Measurements from ENCODE around the gene PIAS4.
"Not testable (repeated sequence)": the region's sequence is repeated elsewhere in the genome, so short reads cannot be mapped to it uniquely, and the experiment has no call there.

The PIAS4 gene, protein sequence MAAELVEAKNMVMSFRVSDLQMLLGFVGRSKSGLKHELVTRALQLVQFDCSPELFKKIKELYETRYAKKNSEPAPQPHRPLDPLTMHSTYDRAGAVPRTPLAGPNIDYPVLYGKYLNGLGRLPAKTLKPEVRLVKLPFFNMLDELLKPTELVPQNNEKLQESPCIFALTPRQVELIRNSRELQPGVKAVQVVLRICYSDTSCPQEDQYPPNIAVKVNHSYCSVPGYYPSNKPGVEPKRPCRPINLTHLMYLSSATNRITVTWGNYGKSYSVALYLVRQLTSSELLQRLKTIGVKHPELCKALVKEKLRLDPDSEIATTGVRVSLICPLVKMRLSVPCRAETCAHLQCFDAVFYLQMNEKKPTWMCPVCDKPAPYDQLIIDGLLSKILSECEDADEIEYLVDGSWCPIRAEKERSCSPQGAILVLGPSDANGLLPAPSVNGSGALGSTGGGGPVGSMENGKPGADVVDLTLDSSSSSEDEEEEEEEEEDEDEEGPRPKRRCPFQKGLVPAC

DNA sequence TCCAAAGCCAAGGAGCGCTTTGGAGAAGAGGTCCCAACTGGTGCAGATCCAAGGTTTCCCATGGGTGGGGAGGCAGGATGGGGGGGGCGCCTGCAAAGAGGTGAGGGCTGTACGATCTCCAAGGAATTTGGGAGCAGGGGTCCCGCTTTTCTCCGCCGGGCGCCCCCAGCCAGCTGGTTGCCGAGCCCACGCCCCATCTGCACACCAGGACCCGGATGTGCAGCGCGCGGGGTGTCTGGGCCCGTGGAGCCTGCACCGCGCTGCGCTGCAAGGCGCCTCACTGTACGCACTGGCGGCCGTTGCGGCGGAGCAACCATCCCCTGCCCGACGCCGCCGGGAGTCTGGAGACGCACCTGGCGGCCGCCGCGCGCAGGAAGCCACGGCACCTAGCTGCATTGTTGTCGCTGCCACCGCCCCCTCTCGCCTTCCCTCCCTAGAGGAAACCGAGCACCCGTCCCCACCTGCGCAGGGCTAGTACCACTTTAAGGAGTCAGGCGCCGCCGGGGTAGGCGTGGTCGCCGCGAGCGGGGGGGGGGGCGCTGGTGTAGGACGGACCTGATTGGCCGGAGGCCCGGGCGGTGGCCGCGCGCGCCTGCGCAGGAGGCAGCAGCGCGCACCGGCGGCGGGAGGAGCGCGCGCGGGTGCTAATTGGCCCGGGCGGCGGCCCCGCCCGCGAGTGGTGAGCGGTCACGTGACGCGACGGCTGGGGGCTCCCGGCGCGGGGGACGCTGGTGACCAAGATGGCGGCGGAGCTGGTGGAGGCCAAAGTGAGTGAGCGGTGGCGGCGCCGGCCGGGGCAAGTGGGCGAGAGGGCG is at the start of gene PIAS4:
TSS of gene PIAS4 (plus strand) at position 716 of the 815 bp plus-strand sequence. CDS start at position 741, 25 bp downstream.
- DNase-seq = peak; percentile 96

DNA sequence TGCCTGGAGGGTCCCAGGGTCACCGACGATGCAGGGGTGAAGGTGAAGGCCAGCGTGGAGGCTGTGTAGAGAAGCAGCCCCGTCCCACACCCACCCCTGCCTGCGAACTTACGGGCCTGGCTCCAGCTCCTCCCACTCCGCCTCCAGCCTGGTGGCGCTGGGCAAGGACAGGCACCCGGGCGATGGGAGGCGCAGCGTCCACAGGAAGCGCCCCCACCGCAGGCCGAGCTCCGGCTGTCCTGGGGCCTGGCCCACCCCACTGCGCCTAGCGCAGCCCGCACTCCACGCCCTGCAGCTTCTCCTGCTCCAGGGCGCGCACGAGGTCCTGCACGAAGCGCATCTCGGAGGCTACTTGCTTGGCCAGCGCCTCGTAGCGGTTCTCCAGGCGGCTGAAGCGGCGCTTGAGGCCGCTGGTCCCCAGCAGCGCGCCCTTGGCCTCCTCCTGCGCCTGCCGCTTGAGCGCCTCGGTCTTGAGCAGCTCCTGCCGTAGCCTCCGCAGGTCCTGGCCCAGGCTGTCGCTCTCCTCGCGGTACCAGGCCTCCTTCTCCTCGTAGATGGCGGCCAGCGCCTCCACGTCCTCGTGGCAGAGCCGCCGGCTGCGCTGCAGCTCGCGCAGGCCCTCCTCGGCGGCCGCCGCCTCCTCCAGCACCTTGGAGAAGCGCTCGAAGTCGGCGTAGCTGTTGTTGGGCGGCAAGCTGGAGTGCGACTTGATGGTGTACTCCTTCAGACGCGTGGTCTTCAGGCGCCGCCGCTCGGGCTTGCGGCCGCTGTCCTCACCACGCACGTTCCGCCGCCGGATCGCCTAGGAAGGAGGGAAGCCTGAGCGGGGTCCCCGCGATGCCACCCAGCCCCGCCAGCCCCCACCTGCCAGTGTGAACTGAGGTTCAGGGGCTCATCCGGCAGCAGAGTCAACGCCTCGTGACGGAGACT is 48.4 kb upstream of the PIAS4 start:
- DNase-seq = no peak

DNA sequence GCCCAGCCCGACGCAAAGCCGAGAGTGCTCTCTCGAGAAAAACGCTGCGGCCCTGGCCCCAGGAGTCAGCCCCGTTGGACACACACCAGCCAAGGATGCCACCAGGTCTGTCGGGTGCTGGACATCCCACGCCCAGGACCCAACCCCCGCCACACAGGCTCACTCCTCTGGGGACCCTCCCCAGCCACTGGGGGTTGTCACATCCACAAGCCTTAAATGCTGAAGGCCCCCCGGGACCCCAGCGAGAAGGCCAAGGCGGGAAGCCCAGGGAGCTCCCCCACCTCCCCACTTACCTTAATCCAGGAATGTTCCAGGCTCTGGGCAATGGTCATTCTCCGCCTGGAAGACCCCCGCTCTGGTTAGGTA is 47.8 kb upstream of the PIAS4 start:
- DNase-seq = no peak

DNA sequence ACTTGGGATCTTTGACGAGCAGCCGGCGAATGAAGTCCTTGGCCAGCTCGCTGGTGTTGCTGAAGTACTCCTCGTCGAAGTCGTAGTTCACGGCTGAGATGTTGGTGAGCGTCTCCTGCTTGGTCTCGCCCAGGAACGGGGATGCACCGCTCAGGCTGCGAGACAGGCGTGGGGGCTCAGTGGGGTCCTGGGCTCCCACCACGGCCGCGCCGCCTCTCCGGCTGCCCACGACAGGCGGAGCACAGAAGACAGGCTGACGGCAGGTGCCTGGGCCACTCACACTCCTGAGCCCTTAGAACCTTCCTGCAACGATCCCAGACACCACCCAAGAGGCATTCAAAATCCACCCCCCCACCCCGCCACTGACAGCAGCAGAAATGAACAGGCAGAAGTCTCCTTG is 46.5 kb upstream of the PIAS4 start:
- DNase-seq = no peak

DNA sequence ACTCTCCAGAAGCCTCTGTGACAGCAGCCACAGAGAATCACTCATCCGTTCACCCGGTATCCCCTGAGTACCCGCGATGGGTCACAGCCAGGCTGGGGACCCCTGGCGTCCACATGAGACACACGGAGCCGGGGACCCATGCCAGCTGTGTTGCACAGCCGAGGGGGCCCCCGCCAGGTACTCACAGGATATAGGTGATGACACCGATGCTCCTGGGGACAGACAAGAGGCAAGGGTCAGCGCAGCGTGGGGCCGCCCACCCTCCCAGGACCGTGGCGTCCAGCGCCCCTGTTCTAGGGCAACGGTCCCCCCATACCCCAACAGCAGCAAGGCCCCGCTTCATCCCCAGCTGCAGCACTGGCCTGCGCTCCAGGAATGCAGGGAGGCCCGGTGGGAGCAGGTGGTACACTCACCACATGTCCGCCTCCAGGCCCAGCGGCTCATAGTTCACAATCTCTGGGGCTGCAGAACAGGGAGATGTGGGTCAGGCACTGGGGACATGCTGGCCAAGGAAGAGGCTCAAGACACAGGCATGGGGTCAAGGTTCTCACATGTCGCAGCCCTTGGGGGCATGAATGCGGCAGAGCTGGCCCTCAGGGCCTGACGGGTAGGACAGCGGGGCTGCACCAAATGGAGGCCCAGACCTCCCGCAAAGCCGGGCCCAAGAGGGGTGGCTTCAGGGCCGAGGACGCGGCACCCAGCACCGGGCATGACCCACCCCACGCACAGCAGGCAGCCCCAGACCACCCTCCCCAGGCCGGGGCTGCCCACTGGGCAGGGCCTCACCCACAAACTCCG is 43.9 kb upstream of the PIAS4 start:
- no peak for DNase-seq

DNA sequence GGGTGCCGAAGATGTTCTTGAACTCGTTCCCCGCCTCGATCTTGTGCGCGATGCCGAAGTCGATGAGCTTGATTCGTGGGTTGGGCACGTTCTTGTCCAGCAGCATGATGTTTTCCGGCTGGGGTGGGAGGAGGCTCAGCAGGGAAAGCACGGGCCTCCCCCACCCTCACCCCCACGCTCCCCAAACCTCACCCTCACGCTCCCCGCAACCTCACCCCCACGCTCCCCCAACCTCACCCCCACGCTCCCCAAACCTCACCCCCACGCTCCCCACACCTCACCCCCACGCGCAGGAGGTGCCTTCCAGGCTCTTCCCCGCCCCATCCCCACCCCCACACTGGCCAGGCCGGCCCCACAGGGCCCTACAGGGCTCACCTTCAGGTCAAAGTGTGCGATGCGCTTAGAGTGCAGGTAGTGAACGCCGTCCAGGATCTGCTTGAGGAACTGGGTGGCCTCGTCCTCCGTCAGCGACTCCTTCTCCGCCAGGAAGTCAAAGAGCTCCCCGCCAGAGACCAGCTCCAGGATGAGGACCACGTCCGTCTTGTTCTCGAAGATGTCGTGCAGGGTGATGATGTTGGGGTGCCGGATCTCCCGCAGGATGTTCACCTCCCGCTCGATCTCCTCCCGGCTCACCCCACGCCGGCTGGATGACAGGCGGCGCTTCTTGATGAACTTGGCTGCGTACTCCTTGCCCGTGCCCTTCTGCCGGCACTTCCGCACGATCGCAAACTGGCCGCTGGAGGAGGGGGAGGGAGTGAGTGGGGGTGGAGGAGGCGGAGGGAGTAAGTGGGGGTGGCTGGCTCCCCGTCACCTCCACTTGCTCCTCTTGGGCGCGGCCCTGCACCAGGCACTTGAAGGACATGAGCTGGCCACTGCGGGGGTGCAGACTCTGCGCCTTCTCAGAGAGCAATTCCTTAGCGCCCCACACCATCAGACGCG is 43.0 kb upstream of the PIAS4 start:
- no peak for DNase-seq

DNA sequence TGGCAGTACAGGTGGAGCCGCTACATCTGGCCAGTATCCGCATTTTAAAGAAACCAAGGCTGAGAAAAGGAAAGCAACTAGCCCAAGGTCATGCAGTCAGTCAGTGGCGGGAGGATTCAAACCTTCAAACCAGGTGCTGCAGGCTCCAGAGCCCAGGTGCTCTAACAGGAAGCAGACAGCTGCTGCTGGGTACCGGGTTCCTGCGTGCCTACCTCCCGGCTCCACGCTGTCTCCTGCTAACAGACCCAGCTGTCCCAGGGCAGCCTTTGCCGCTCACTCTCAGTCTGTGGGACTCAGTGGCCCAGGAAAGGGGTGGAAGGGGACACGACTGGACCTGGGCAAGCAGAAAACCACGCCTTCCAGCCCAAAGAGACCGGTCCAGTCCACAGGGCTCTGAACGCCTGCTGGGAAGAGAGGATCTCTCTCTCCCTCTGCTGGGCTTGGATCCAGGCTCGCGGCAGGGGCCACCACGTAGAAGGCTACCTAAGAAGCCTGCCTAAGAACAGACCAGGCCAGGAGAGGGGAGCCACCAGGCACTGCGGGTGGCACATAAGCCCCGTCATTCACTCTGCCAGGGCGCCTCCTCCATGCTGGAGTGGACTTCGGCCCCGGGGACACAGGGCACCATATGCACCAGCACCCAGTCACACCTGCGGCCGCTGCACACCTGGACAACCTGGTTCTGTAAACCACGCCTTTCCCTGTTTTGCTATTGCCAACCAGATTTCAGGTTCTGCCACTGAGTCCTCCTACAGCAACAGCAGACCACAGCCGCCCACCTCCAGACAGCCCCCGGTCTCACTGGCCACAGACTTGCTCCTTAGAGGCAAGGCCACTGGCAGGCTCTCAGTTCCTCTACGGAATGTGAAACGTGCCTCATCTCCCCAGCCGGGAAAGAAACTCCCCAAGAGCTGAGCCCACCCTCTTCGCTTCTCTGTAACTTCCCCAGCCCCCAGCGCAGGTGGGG is 41.2 kb upstream of the PIAS4 start:
- DNase-seq = no peak

DNA sequence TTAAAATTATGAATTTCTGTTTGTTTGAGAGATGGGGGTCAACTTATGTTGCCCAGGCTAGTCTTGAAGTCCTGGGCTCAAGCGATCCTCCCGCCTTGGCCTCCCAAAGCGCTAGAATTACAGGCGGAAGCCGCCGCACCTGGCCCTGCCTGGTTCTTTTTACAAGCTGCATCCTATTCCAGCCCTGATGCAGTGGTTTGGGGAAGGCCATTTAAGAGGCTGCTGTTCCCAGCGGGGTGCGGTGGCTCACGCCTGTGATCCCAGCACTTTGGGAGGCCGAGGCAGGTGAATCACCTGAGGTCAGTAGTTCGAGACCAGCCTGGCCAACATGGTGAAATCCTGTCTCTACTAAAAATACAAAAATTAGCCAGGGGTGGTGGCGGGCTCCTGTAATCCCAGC is 39.6 kb upstream of the PIAS4 start:
- not testable (repeated sequence) for DNase-seq

DNA sequence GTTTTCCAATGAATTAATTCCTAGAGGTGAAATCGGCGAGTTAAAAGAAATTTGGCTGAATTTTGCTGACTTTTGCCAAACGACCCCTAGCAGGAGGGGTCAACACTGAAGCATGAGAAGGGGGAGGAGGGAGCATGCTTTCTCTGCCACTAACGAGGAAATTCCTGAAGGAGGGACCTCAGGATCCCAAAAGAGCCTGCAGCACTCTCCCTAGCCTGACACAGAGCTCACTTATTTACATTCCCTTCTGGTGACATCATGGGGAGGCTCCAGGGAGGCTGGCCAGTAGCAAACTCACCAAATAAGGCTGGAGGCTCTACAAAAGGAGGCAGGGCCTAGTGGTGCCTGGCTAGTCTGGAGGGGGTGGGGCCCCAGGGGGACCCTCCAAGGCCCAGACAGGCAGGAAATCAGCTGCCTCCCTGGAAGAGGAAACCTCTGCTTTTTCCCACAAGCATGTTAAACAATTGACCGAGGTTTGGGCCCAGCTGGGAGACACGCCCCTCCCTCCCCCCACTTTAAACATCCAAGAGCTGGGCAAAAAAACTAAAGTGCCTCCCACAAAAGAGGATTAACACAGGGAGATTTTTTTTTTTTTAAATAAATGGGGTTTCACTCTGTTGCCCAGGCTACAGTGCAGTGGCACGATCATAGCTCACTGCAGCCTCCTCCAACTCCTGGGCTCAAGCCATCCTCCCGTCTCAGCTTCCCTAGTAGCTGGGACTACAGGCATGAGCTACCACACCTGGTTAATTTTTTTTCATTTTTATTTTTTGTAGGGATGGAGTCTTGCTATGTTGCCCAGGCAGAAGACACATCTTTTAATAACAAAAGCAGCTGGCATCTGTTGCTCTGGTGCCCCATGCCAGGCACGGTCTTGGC is 38.7 kb upstream of the PIAS4 start:
- DNase-seq = no peak

DNA sequence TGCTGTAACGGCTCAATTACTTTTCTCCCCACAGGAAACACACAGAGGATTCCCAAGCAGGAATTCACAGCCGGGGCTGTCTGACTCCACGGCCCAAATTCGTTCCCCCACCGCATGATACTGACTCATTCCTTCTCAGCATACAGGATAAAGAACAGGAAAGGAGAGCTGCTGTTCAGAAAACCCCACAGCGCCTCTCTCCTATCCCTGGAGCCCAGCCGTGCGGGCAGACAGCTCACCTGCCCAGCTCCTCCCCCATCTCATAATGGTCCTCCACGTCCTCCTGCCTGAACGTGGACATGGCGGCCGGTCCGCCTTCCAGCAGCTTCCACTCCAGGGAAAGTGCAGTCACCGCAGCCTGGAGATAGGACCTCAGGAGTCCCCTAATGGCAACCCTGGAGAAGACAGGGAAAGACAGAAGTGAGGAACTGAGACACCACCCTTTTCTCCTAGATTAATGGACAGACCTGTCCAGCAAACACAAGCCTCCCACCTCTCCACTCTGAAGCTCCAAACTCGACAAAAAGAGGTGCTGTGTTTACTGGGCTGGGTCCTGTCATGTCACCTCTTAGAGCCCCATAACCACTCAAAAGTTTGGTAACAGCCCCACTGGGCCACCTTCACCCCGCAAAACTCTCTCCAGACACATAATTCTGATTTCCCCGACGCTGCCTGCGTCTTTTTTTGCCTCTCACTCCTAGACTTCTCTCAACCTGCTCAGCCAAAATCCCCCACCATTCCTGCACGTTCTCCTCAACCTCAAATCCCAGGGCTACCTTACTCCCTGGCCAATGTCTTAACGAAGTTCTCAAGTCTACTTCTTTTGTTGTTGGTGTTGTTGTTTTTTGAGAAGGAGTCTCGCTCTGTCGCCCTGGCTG is 37.9 kb upstream of the PIAS4 start:
- no peak for DNase-seq

DNA sequence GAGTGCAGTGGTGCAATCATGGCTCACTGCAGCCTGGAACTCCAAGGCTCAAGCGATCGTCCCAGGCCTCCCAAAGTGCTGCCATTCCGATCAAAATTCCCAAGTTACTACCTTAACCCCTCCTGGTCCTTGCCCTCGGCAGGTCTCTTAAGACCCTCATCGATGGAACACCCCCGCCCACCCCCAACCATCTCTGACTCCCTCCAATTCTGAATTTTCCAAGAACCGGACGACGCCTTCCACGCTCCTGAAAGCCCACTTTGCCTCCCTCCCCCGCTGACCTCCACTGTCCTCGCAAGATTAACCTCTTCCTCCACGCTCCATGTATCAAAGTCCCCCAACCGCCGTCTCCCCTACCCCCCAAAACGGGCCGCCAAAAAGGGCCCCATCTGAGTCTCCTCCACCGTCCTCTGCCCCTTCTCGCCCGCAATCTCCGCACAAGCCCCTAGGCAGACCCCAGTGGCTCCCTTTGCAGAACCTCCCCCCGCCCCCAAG is 37.2 kb upstream of the PIAS4 start:
- peak; percentile 60 for DNase-seq

DNA sequence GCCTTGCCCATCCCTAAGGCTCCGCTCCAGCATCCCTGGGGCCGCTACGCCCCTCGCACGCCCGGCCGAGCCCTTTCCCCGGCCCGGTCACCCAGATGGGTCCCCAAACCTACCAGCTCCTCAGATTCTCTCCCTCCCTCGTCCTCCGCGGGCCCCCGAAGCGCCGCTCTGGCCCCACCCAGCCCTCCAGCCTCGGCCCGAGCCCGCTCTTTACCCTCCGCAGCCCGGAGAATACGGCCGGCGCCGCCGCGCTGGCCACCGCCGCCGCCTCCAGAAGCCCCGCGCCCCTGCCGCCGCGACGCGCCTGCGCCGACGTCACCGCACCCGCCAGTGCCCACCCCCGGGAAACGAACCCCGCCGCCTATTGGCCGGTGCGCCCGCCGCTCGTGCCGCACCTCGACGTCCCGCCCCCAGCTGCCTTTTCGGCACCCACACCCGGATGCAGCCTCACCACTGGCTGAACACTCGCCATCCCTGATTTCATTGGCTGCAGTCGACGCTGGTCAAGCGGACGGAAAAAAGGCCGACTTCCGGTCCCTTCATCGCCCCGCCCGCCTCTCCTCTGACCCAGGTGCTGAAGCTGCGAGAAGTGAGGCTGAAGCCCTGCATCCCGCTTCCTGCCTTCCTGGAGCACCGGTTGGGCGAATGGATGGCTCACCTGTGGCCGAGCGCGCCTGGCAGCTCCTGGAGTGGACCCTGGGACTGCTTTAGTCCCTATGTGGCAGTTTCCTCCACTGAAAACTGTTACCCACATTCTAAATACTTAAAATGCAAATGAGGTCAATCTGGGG is 36.5 kb upstream of the PIAS4 start, which contains the start of gene DAPK3:
TSS of gene DAPK3 (minus strand) at position 292 of the 791 bp plus-strand sequence. CDS start 1,364 bp downstream, outside the sequence.
- peak; percentile 98 for DNase-seq

DNA sequence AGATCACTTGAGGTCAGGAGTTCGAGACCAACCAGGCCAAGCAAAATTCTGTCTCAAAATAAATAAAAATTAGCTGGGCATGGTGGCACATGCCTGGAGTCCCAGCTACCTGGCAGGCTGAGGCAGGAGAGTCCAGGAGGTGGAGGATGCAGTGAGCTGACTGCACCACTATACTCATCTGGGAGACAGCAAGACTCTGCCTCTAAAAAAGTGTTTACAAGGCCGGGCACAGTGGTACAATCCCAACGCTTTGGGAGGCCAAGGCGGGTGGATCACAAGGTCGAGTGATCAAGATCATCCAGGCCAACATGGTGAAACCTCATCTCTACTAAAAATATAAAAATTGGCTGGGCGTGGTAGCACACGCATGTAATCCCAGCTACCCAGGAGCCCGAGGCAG is 32.4 kb upstream of the PIAS4 start:
- DNase-seq = peak; percentile 66

DNA sequence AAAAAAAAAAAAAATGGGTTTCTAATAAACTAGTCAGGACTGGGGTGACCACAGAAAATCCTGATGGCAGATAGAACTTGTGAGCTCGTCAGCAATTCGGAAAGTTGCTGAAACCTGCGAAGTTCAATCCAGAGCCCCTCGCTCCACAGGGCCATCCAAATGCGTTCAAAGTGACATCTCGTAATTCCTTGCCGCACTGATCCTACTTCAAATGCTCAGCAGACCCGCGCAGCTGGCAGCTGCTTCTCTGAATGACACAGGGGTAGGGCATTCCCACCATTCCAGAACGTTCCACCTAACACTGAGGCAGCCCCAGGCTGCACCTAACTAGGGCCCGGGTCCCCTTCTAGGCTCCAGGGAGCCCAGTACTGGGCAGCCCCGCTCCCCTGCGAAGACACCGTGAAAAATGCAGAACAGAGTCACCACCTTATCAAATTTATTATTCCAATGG is 31.9 kb upstream of the PIAS4 start:
- DNase-seq = peak; percentile 66

DNA sequence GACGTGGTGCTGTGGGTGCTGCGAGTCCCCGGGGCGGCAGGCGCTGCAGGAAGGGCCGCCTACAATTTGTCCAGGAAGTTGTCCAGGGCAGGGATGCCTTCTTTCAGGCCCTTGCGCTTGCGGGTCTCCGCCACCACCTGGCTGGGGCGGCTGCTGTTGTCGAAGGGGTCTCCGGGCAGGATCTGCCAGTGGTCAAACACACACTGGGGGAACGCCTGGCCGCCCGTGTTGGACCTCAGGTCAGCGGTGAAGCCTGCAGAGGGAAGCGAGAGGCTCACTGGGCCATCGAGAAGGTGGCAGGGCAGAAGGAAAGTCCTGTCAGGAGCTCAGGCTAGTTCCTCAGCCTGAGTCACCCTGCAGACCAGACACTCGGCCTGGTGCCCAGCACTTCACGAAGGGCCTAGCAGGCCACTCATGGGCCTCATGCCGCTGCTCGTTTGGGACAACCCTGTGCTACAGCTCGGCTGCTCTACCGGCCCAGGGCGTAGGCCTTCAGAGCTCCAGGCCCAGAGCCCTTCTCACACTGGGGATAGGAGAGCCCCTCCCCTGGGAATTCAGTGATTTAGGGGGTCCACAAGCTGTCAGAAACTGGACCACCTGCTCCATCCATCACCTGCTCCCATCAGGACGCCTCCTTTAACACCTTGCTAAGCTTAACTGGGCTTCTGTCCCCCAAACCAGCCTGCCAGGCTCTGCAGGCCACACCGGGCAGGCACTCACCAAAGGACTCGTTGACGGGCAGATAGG is 30.9 kb upstream of the PIAS4 start:
- DNase-seq = peak; percentile 75

All from activated CD8-positive, alpha-beta memory T cell treated with anti-CD3 and anti-CD28 coated beads, Interleukin-2, amount 50 U/mL, for 48 hours (primary cell).